ENCODE measurements around the gene FYB1.

DNA sequence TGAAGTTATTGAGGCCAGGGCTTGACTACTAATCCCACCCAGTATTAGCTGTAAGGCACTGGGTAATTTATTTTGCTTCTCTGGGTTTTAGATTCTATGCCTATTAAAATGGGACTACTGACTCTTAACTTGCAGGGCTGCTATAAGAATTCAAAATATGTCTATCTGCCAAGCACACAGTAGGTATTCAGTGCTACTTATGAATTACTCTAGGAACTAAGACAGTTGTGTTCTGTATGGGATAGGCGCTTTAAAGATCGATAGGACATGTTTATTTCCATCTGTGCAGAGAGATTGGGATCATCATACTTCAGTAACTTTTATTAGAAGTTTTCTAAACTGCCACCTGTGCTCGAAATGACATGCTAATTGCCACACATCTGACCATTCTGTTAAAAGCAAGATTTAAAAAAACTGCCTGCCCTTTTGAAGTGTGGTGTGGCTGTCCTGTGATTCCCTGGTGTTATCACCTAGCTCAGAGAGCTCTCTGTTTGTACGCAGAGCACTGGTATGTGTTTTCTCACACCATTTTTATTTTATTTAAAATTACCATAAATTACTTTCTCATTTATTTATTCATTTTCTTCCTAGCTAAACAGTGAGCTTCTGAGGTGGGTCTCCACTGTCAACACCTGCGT, 58.7 kb downstream of the FYB1 start:
- TF ChIP-seq, protein P1, sequence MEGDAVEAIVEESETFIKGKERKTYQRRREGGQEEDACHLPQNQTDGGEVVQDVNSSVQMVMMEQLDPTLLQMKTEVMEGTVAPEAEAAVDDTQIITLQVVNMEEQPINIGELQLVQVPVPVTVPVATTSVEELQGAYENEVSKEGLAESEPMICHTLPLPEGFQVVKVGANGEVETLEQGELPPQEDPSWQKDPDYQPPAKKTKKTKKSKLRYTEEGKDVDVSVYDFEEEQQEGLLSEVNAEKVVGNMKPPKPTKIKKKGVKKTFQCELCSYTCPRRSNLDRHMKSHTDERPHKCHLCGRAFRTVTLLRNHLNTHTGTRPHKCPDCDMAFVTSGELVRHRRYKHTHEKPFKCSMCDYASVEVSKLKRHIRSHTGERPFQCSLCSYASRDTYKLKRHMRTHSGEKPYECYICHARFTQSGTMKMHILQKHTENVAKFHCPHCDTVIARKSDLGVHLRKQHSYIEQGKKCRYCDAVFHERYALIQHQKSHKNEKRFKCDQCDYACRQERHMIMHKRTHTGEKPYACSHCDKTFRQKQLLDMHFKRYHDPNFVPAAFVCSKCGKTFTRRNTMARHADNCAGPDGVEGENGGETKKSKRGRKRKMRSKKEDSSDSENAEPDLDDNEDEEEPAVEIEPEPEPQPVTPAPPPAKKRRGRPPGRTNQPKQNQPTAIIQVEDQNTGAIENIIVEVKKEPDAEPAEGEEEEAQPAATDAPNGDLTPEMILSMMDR (conservative IDR thresholded peaks at IDR 0.05) = no peak
- TF ChIP-seq EZH2 (IDR thresholded peaks at IDR 0.05; ENCODE audit: low read depth) = no peak
